Mammary epithelial cell (primary cell): ENCODE results near the gene CYFIP1.

Experiments
- CTCF ChIP-seq, 2 donors: IDR thresholded peaks in 1 of 2; conservative IDR thresholded peaks in 1 of 2; 2 replicates each; pipeline ENCODE4 v1.5.1; 2011 to 2012; ENCODE audit warnings: inconsistent platforms in 2 of 2, low read length in 2 of 2, mild to moderate bottlenecking in 2 of 2, control low read depth in 1 of 2, low read depth in 1 of 2; ENCODE audit not compliant: insufficient read depth in 1 of 2; ENCODE audit errors: extremely low read depth in 1 of 2
- EZH2 ChIP-seq: IDR thresholded peaks from 2 replicates; pipeline ENCODE4 v1.6.1; 2012; ENCODE audit warnings: low read length, inconsistent platforms, borderline replicate concordance

- no peak for TF ChIP-seq CTCF (conservative IDR thresholded peaks at IDR 0.05 in 1 of 2, IDR thresholded peaks at IDR 0.05 in 1 of 2; ENCODE audit: extremely low read depth in 1 of 2, insufficient read depth in 1 of 2, low read depth in 1 of 2, low read length in 2 of 2)
- no peak for TF ChIP-seq EZH2
Observed at GRCh38 chr15:23022156-23022555, 42.0 kb upstream of the CYFIP1 start.
